Heart left ventricle (tissue), 13 donors: ENCODE measurements around the gene NEUROG3.

Experiments used
- CTCF ChIP-seq, 12 donors: fragments of 200-600 bp; sonication (generic) in 4 of 12; IDR thresholded peaks; one replicate each; pipeline versions ENCODE4 v1.5.0 to v1.8.0; 2018 to 2022; ENCODE audit warnings: antibody characterized with exemption in 12 of 12, mild to moderate bottlenecking in 5 of 12
- POLR2A ChIP-seq, 2 donors: fragments of 450-650 bp; IDR thresholded peaks; one replicate each; pipeline ENCODE4 v1.6.1; 2017; ENCODE audit warnings: antibody characterized with exemption in 2 of 2, mild to moderate bottlenecking in 2 of 2, moderate library complexity in 2 of 2
- donor health status: ischemic (EF 13 %, LVEDD 7.1; RV severe dilation, severe dysfunction).
- donor health status: DM: no; HTN: yes; CAD: no.
- donor health status: DM: no; HTN: no; CAD: no.
- donor health status: ischemic (EF 25% LVEDD 6.9; RV normal size, moderate dysfunction).
- donor health status: ischemic (EF 25% LVEDD 5.7; RV mildly dilated, moderate dysfunction).
- donor health status: ischemic (EF 35%, LVEDD 5.7; RV mildly dilated, moderate dysfunction).
- donor health status: nonischemic (EF 11% LVEDD 7.7; RV severe dilation, severe dysfunction).
- donor health status: DM: yes; HTN: yes; CAD: no.
- donor health status: PGD.
- donor health status: ischemic (EF 29% LVEDD 5.4; RV normal size, mild dysfunction).
- donor health status: nonischemic (EF 23%, LVEDD 6.1; RV moderate dilation, normal function).

GRCh38 chr10:69580435-69580834, 7.2 kb upstream of the NEUROG3 start:
- TF ChIP-seq CTCF (IDR thresholded peaks at IDR 0.05): no peak
- no peak for TF ChIP-seq POLR2A (IDR thresholded peaks at IDR 0.05)
